ENCODE measurements around the gene C5orf52. TPM values are rescaled to one million over a fixed set of nuclear protein-coding genes. Genes with fewer than 3 reads are reported as not detected.

The C5orf52 gene
- total RNA-seq, 1 experiment from 2014 or later, result not detected

DNA sequence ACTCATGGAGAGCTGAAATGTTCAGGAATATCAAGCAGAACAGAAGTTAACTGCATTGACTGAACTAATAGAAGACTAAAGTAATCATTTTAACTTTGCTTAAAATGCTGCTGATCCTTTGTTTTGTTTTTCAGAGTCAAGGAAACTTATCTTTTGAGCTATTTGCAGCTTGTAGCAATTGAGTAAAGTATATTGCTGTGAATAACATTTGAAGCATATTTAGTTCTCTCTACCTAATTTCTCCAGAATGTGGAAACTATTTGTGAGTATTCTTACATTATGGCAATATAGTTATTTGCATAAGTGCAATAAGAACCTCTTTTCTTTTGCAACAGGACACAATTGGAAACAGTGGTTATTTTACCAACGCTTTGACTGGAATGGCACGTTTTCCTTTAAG, 13.8 kb upstream of the C5orf52 start:
- H3K4me3 Mint-ChIP-seq, result no peak overlapping the region
- no peak for ATAC-seq
- H3K36me3 Mint-ChIP-seq, result peaks cover 42% of the 10 kb centered on the region
- TF ChIP-seq, protein P1, sequence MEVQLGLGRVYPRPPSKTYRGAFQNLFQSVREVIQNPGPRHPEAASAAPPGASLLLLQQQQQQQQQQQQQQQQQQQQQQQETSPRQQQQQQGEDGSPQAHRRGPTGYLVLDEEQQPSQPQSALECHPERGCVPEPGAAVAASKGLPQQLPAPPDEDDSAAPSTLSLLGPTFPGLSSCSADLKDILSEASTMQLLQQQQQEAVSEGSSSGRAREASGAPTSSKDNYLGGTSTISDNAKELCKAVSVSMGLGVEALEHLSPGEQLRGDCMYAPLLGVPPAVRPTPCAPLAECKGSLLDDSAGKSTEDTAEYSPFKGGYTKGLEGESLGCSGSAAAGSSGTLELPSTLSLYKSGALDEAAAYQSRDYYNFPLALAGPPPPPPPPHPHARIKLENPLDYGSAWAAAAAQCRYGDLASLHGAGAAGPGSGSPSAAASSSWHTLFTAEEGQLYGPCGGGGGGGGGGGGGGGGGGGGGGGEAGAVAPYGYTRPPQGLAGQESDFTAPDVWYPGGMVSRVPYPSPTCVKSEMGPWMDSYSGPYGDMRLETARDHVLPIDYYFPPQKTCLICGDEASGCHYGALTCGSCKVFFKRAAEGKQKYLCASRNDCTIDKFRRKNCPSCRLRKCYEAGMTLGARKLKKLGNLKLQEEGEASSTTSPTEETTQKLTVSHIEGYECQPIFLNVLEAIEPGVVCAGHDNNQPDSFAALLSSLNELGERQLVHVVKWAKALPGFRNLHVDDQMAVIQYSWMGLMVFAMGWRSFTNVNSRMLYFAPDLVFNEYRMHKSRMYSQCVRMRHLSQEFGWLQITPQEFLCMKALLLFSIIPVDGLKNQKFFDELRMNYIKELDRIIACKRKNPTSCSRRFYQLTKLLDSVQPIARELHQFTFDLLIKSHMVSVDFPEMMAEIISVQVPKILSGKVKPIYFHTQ (CRISPR knock-in tag; IDR thresholded peaks at IDR 0.05), result no peak
- TF ChIP-seq RELA (CRISPR knock-in tag; IDR thresholded peaks at IDR 0.05; ENCODE audit: borderline replicate concordance), result no peak
- TF ChIP-seq CREM (CRISPR knock-in tag; IDR thresholded peaks at IDR 0.05), result no peak
- TF ChIP-seq, protein P2, sequence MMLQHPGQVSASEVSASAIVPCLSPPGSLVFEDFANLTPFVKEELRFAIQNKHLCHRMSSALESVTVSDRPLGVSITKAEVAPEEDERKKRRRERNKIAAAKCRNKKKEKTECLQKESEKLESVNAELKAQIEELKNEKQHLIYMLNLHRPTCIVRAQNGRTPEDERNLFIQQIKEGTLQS (CRISPR knock-in tag; conservative IDR thresholded peaks at IDR 0.05), result no peak
- no peak for TF ChIP-seq USF2 (CRISPR knock-in tag; IDR thresholded peaks at IDR 0.05)
- TF ChIP-seq MAX (CRISPR knock-in tag; IDR thresholded peaks at IDR 0.05), result no peak
- no peak for TF ChIP-seq KAT7 (CRISPR knock-in tag; IDR thresholded peaks at IDR 0.05; ENCODE audit: borderline replicate concordance)
- TF ChIP-seq HMGXB4 (CRISPR knock-in tag; IDR thresholded peaks at IDR 0.05), result no peak
- TF ChIP-seq PRRX2 (CRISPR knock-in tag; IDR thresholded peaks at IDR 0.05), result no peak
- TF ChIP-seq, protein P3, sequence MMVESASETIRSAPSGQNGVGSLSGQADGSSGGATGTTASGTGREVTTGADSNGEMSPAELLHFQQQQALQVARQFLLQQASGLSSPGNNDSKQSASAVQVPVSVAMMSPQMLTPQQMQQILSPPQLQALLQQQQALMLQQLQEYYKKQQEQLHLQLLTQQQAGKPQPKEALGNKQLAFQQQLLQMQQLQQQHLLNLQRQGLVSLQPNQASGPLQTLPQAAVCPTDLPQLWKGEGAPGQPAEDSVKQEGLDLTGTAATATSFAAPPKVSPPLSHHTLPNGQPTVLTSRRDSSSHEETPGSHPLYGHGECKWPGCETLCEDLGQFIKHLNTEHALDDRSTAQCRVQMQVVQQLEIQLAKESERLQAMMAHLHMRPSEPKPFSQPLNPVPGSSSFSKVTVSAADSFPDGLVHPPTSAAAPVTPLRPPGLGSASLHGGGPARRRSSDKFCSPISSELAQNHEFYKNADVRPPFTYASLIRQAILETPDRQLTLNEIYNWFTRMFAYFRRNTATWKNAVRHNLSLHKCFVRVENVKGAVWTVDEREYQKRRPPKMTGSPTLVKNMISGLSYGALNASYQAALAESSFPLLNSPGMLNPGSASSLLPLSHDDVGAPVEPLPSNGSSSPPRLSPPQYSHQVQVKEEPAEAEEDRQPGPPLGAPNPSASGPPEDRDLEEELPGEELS (CRISPR knock-in tag; IDR thresholded peaks at IDR 0.05), result no peak
- TF ChIP-seq, protein P4, sequence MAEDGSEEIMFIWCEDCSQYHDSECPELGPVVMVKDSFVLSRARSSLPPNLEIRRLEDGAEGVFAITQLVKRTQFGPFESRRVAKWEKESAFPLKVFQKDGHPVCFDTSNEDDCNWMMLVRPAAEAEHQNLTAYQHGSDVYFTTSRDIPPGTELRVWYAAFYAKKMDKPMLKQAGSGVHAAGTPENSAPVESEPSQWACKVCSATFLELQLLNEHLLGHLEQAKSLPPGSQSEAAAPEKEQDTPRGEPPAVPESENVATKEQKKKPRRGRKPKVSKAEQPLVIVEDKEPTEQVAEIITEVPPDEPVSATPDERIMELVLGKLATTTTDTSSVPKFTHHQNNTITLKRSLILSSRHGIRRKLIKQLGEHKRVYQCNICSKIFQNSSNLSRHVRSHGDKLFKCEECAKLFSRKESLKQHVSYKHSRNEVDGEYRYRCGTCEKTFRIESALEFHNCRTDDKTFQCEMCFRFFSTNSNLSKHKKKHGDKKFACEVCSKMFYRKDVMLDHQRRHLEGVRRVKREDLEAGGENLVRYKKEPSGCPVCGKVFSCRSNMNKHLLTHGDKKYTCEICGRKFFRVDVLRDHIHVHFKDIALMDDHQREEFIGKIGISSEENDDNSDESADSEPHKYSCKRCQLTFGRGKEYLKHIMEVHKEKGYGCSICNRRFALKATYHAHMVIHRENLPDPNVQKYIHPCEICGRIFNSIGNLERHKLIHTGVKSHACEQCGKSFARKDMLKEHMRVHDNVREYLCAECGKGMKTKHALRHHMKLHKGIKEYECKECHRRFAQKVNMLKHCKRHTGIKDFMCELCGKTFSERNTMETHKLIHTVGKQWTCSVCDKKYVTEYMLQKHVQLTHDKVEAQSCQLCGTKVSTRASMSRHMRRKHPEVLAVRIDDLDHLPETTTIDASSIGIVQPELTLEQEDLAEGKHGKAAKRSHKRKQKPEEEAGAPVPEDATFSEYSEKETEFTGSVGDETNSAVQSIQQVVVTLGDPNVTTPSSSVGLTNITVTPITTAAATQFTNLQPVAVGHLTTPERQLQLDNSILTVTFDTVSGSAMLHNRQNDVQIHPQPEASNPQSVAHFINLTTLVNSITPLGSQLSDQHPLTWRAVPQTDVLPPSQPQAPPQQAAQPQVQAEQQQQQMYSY (CRISPR knock-in tag; IDR thresholded peaks at IDR 0.05), result no peak
- CTCF ChIA-PET, result no interaction called here
- DNase-seq (ENCODE audit: low spot score), result no peak
- POLR2A ChIA-PET, result no interaction called here
- H3K27me3 Mint-ChIP-seq (ENCODE audit: low read depth), result peaks cover 37% of the 10 kb centered on the region
- H3K4me1 Mint-ChIP-seq, result no peaks in the 10 kb centered on the region
- H3K9me3 Mint-ChIP-seq, result peaks cover 75% of the 10 kb centered on the region
- no peak overlapping the region for H3K27ac Mint-ChIP-seq

DNA sequence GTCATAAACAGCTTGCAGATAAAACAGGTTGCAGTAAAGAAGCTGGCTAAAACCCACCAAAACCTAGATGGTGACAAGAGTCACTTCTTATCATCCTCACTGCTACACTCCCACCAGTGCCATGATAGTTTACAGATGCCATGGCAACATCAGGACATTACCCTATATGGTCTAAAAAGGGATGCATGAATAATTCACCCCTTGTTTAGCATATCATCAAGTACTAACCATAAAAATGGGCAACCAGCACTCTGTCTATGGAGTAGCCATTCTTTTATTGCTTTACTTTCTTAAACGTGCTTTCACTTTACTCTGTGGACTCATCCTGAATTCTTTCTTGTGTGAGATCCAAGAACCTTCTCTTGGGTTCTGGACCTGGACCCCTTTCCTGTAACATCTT, 12.4 kb upstream of the C5orf52 start:
- ChIA-PET CTCF (no interaction called here), POLR2A (no interaction called here)
- Mint-ChIP-seq H3K4me3 (no peak overlapping the region), H3K27me3 (ENCODE audit: low read depth) (peaks cover 24% of the 10 kb centered on the region), H3K9me3 (peaks cover 63% of the 10 kb centered on the region), H3K4me1 (no peaks in the 10 kb centered on the region), H3K36me3 (peaks cover 32% of the 10 kb centered on the region), H3K27ac (no peak overlapping the region)
- no peak for ATAC-seq
- DNase-seq (ENCODE audit: low spot score), result no peak
- TF ChIP-seq NFE2L1 (CRISPR knock-in tag; IDR thresholded peaks at IDR 0.05), result no peak
- TF ChIP-seq RELA (CRISPR knock-in tag; IDR thresholded peaks at IDR 0.05; ENCODE audit: borderline replicate concordance), result no peak
- TF ChIP-seq IRF2 (CRISPR knock-in tag; IDR thresholded peaks at IDR 0.05; ENCODE audit: borderline replicate concordance, low read depth), result no peak
- no peak for TF ChIP-seq CDX4 (CRISPR knock-in tag; IDR thresholded peaks at IDR 0.05; ENCODE audit: borderline replicate concordance)
- TF ChIP-seq ATF1 (CRISPR knock-in tag; IDR thresholded peaks at IDR 0.05), result no peak
- no peak for TF ChIP-seq ZNF281 (CRISPR knock-in tag; IDR thresholded peaks at IDR 0.05)
- TF ChIP-seq NFATC4 (CRISPR knock-in tag; IDR thresholded peaks at IDR 0.05), result no peak
- no peak for TF ChIP-seq ELF4 (CRISPR knock-in tag; IDR thresholded peaks at IDR 0.05; ENCODE audit: low read depth)
- TF ChIP-seq ZNF232 (CRISPR knock-in tag; IDR thresholded peaks at IDR 0.05), result no peak

All from WTC11 (cell line).